ENCODE results near the gene DEFB129.
A peak's percentile ranks its signal among the peaks of the same experiment; 100 is the strongest.
"Not testable (repeated sequence)": the region's sequence is repeated elsewhere in the genome, so short reads cannot be mapped to it uniquely, and the experiment has no call there.

The DEFB129 gene

DNA sequence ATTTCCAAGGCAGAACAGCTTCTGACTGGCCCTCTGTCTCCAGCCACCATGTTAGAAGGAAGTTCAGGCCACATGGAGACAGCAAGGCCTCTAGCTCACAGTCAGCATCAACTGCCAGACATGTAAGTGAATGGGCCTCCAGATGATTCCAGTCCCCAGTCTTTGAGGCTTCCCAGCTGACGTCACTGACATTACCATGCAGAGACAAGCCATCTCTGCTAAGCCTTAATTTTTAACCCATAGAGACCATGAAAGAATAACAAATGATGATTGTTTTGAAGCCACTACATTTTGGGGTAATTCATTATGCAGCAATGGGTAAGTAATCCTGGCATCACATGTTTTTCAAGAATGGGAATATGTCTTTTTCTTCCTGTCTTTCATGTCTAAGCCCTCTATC lies 11.3 kb upstream of the DEFB129 start:
- no peak for FAIRE-seq
- DNase-seq (ENCODE audit: insufficient read length, low spot score): no peak
- no peak for TF ChIP-seq PAX5 (IDR thresholded peaks at IDR 0.05; ENCODE audit: insufficient read depth, low read length, severe bottlenecking)
- no peak for TF ChIP-seq POLR2AphosphoS5 (IDR thresholded peaks at IDR 0.05; ENCODE audit: low read depth, low read length)
- no peak for TF ChIP-seq SPI1 (IDR thresholded peaks at IDR 0.05; ENCODE audit: low read depth, low read length)
- no peak for TF ChIP-seq TAF1 (IDR thresholded peaks at IDR 0.05; ENCODE audit: low read depth, low read length)
- no peak for TF ChIP-seq POU2F2 (IDR thresholded peaks at IDR 0.05; ENCODE audit: low read depth, low read length)
- TF ChIP-seq POLR2A (IDR thresholded peaks at IDR 0.05; ENCODE audit: low read depth, low read length): no peak

DNA sequence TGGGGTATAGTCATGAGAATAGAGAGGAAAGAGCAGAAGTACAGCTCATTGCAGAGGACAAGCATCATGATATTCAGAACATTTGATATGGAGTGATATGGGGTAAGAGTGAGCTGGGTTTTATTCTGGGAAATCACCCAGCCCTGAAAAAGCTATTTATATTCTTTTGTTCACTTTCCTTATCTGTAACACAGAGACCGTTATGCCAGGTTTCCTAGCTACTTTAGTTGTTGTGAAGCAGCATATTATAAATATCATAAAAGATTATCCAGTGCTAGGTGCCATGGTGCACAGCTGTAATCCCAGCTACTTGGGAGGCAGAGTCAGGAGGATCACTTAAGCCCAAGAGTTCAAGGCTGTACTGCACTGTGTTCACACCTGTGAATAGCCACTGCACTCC lies 9.8 kb upstream of the DEFB129 start:
- no peak for FAIRE-seq
- TF ChIP-seq POLR2AphosphoS5 (IDR thresholded peaks at IDR 0.05; ENCODE audit: low read depth, low read length): no peak
- no peak for TF ChIP-seq TAF1 (IDR thresholded peaks at IDR 0.05; ENCODE audit: low read depth, low read length)
- no peak for TF ChIP-seq SPI1 (IDR thresholded peaks at IDR 0.05; ENCODE audit: low read depth, low read length)
- no peak for TF ChIP-seq POU2F2 (IDR thresholded peaks at IDR 0.05; ENCODE audit: low read depth, low read length)
- TF ChIP-seq POLR2A (IDR thresholded peaks at IDR 0.05; ENCODE audit: low read depth, low read length): no peak
- TF ChIP-seq PAX5 (IDR thresholded peaks at IDR 0.05; ENCODE audit: insufficient read depth, low read length, severe bottlenecking): no peak
- DNase-seq (ENCODE audit: insufficient read length, low spot score): no peak

DNA sequence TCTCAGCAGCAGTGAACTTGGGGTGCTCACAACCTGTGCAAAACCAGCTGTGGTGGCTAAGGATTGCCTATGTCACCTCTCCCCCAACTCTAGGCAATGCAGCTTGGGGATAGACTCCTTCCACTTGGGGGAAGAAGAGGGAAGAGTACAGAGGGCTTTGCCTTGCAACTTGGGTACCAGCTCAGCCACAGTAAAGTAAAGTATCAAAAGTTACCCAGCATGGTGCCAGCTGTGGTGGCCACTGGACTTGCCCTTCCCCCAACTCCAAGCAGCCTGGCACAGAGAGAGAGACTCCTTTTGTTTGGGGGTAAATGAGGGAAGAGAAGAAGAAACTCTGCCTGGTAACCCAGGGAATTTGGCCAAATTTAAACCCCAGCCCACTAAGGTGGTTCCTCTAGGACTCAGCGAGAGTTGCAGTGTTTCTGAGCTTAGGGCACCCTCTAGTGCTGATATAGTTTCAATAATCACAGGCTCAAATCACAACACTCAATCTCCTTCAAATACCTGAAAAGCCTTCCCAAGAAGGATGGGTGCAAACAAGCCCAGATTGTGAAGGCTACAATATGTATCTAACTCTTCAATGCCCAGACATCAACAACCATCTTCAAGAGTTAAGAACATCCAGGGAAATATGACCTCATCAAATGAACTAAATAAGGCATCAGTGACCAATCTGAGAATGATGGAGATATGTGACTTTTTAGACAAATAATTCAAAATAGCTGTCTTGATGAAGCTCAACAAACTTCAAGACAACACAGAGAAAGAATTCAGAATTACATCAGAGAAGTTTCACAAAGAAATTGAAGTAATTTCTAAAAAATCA lies 7.6 kb upstream of the DEFB129 start:
- FAIRE-seq (no peak), DNase-seq (ENCODE audit: insufficient read length, low spot score) (no peak)
- TF ChIP-seq POLR2A (IDR thresholded peaks at IDR 0.05; ENCODE audit: low read depth, low read length): no peak
- no peak for TF ChIP-seq POU2F2 (IDR thresholded peaks at IDR 0.05; ENCODE audit: low read depth, low read length)
- TF ChIP-seq SPI1 (IDR thresholded peaks at IDR 0.05; ENCODE audit: low read depth, low read length): no peak
- TF ChIP-seq TAF1 (IDR thresholded peaks at IDR 0.05; ENCODE audit: low read depth, low read length): no peak
- no peak for TF ChIP-seq POLR2AphosphoS5 (IDR thresholded peaks at IDR 0.05; ENCODE audit: low read depth, low read length)
- TF ChIP-seq PAX5 (IDR thresholded peaks at IDR 0.05; ENCODE audit: insufficient read depth, low read length, severe bottlenecking): no peak

DNA sequence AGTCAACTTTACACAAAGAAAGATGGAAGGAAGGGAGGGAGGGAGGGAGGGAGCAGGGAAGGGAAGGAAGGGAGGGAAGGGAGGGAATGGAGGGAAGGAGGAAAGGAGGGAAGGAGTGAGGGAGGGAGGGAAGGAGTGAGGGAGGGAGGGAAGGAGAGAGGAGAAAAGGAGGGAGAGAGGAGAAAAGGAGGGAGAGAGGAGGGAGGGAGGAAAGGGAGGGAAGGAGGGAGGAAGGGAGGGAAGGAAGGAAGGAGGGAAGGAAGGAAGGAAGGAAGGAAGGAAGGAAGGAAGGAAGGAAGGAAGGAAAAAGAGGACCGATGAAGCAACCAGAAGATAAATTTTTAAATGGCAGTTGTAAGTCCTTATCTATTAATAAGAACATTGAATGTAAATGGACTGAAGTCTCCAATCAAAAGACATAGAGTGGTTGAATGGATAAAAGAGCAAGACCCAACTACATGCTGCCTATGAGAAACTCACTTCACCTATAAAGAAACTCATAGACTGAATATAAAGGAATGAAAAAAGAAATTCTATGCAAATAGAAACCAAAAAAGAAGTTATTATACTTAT lies 5.7 kb upstream of the DEFB129 start:
- FAIRE-seq (no peak), DNase-seq (ENCODE audit: insufficient read length, low spot score) (no peak)
- TF ChIP-seq POLR2AphosphoS5 (IDR thresholded peaks at IDR 0.05; ENCODE audit: low read depth, low read length) (no peak), PAX5 (IDR thresholded peaks at IDR 0.05; ENCODE audit: insufficient read depth, low read length, severe bottlenecking) (no peak), SPI1 (IDR thresholded peaks at IDR 0.05; ENCODE audit: low read depth, low read length) (no peak), POU2F2 (IDR thresholded peaks at IDR 0.05; ENCODE audit: low read depth, low read length) (no peak), POLR2A (IDR thresholded peaks at IDR 0.05; ENCODE audit: low read depth, low read length) (no peak), TAF1 (IDR thresholded peaks at IDR 0.05; ENCODE audit: low read depth, low read length) (no peak)

DNA sequence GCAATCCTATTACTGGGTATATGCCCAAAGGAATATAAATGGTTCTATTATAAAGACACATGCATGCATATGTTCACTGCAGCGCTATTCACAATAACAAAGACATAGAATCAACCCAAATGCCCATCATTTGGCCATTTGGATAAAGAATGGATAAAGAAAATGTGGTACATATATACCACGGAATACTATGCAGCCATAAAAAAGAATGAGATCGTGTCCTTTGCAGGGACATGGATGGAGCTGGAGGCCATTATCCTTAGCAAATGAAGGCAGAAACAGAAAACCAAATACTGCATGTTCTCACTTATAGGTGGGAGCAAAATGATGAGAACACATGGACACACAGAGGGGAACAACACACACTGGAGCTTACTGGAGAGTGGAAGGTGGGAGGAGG lies 1.2 kb upstream of the DEFB129 start:
- FAIRE-seq; DNase-seq (ENCODE audit: insufficient read length, low spot score): not testable (repeated sequence)

DNA sequence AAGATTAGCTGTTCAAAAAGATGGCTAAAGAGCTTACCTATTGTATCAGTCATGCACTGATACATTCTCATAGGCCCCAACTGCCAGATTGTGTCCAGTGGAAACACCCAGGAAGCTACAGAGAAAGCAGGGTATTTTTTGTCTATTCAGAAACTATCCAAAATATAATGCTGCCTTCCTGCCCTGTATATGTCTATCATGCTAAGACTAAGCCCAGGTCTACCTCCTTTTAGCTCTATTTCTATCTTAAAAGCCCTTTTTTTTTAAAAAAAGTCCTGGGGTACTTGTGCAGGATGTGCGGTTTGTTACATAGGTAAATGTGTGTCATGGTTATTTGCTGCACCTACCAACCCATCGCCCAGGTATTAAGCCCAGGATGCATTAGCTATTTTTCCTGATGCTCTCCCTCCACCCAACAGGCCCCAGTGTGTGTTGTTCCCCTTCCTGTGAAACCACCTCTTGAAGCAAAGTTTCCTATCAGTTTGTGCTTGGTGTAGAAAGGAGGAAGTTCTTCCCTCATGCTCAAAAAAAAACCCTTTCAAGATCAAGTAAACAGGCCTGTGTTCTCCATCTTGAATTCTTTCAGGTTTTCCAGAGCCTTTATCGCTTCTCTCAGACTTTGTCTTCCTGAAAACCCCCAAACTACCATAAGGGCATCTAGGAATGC lies 514 bp downstream of the DEFB129 start:
- no peak for DNase-seq (ENCODE audit: insufficient read length, low spot score)
- TF ChIP-seq POLR2A (IDR thresholded peaks at IDR 0.05; ENCODE audit: low read depth, low read length) (no peak), POU2F2 (IDR thresholded peaks at IDR 0.05; ENCODE audit: low read depth, low read length) (no peak)
- no peak for FAIRE-seq

DNA sequence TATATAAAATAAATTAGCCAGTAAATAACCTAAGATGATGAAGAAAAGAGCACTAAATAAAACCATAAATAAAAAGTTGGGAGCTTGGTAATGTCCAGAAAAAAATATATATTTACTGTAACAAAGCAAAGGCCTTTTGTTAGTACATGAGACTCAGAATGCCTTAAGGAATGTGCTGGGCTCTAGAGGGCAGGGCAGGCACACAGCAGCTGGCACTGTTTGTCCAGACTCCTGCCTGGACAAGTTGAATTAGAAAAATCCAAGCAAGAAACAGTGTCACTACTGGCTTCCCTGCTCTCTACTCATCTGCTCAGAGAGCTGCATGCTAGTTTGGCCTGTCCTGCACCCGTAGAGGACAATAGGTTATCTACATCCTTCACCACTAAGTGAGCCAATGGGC lies 8.8 kb downstream of the DEFB129 start:
- DNase-seq (ENCODE audit: insufficient read length, low spot score) (no peak), FAIRE-seq (no peak)
- TF ChIP-seq POLR2AphosphoS5 (IDR thresholded peaks at IDR 0.05; ENCODE audit: low read depth, low read length) (no peak), POLR2A (IDR thresholded peaks at IDR 0.05; ENCODE audit: low read depth, low read length) (no peak), PAX5 (IDR thresholded peaks at IDR 0.05; ENCODE audit: insufficient read depth, low read length, severe bottlenecking) (no peak), SPI1 (IDR thresholded peaks at IDR 0.05; ENCODE audit: low read depth, low read length) (no peak), TAF1 (IDR thresholded peaks at IDR 0.05; ENCODE audit: low read depth, low read length) (no peak), POU2F2 (IDR thresholded peaks at IDR 0.05; ENCODE audit: low read depth, low read length) (no peak)

DNA sequence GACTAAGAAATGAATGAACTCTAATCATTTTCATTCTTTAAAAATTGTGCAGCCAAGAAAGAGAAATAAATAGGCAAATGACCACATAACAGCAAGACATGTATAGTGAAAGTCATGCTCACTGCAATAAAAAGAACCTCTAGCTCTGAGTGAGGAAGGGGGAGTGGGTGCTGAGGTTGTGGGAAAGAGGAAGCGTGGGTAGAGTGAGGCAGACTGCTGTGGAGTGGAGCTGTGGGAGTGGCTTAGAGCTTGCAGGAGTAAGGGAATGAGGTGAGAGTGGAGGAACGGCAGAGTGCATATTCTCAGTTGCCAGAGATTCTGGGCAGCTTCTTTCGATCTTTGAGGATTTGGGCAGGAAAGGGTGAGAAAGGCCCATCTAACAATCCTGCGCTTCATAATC lies 10.4 kb downstream of the DEFB129 start:
- peak; percentile 84 for TF ChIP-seq SPI1 (IDR thresholded peaks at IDR 0.05; ENCODE audit: low read depth, low read length)
- TF ChIP-seq TAF1 (IDR thresholded peaks at IDR 0.05; ENCODE audit: low read depth, low read length): no peak
- no peak for TF ChIP-seq POLR2A (IDR thresholded peaks at IDR 0.05; ENCODE audit: low read depth, low read length)
- TF ChIP-seq POU2F2 (IDR thresholded peaks at IDR 0.05; ENCODE audit: low read depth, low read length): no peak
- TF ChIP-seq PAX5 (IDR thresholded peaks at IDR 0.05; ENCODE audit: insufficient read depth, low read length, severe bottlenecking): no peak

DNA sequence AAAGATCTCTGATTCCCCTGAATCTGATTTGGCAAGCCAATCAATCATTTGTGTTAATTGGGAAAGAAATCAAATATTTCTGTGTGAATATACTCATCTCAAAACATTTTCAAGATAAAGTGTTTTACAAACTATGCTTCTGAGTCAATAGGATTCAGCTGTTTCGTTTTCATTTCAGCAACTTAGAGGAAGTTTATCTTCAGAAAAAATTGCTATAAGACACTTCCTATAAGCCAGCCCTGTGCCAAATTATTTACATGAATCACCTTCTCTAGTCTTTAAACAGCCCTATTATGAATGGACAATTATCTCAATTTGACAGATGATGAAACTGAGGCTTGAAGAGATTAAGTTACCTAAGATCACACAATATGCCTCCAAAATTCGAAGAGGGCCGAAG lies 10.9 kb downstream of the DEFB129 start:
- no peak for DNase-seq (ENCODE audit: insufficient read length, low spot score)
- TF ChIP-seq SPI1 (IDR thresholded peaks at IDR 0.05; ENCODE audit: low read depth, low read length) (no peak), POLR2AphosphoS5 (IDR thresholded peaks at IDR 0.05; ENCODE audit: low read depth, low read length) (no peak), PAX5 (IDR thresholded peaks at IDR 0.05; ENCODE audit: insufficient read depth, low read length, severe bottlenecking) (no peak), POU2F2 (IDR thresholded peaks at IDR 0.05; ENCODE audit: low read depth, low read length) (no peak), TAF1 (IDR thresholded peaks at IDR 0.05; ENCODE audit: low read depth, low read length) (no peak), POLR2A (IDR thresholded peaks at IDR 0.05; ENCODE audit: low read depth, low read length) (no peak)
- peak; percentile 41 for FAIRE-seq

More for the DNA sequence above, 10.4 kb downstream of the DEFB129 start:
- DNase-seq (ENCODE audit: insufficient read length, low spot score): no peak
- peak; percentile 83 for FAIRE-seq
